LNCAP (cell line): ENCODE data around the gene NCOA1.

ENCODE experiments used
- CTCF ChIP-seq: fragments of 450-650 bp; IDR thresholded peaks from 2 replicates; pipeline ENCODE4 v1.5.1; 2017; ENCODE audit warnings: mild to moderate bottlenecking

NCOA1 gene

GRCh38 chr2:24672589-24672988 is 181.5 kb downstream of the NCOA1 start:
- TF ChIP-seq CTCF, result no peak

- no peak for TF ChIP-seq CTCF
Observed at GRCh38 chr2:24675338-24675737, 184.3 kb downstream of the NCOA1 start.

- no peak for TF ChIP-seq CTCF
Observed at GRCh38 chr2:24676493-24676892, 185.4 kb downstream of the NCOA1 start.

GRCh38 chr2:24680196-24680595 is 189.1 kb downstream of the NCOA1 start:
- TF ChIP-seq CTCF, result no peak

- TF ChIP-seq CTCF, result no peak
Observed at GRCh38 chr2:24682304-24682703, 191.2 kb downstream of the NCOA1 start.

- TF ChIP-seq CTCF, result no peak
Observed at GRCh38 chr2:24683408-24683807, 192.4 kb downstream of the NCOA1 start.

- no peak for TF ChIP-seq CTCF
Observed at GRCh38 chr2:24690524-24690923, 199.5 kb downstream of the NCOA1 start.

GRCh38 chr2:24691806-24692205 is 200.8 kb downstream of the NCOA1 start:
- TF ChIP-seq CTCF, result no peak
